ENCODE results near the gene CYP2E1. TPM values are rescaled to one million over a fixed set of nuclear protein-coding genes. Genes with fewer than 3 reads are reported as not detected.
"Not testable (repeated sequence)": the region's sequence is repeated elsewhere in the genome, so short reads cannot be mapped to it uniquely, and the experiment has no call there.

CYP2E1 gene
- total RNA-seq, 1 experiment from 2014 or later = 0.13 TPM

DNA sequence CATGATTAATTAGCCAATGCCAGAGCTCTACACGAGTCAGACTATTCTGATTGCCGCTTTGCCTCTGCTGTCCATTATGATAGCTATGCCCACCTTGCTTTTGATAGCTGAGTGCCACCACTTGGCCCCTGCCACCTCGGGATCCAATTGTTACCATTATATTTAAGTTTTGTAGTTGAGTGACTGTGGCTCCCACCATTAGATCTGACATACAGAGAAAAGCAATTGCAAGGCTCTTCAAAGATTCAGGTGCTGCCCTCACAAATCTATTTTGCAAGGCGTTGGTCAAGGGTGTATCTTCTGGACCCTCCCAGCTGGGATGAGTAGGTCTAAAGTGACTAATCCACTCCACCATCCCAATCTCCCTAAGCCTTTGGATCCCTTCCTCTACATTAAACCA, 26.3 kb upstream of the CYP2E1 start:
- H3K9ac ChIP-seq (ENCODE audit: extremely low read depth, insufficient read length, low read length); H3K27me3 ChIP-seq (ENCODE audit: insufficient read depth, low read length); H4K91ac ChIP-seq (ENCODE audit: insufficient read length, low read depth, low read length); H3K56ac ChIP-seq (ENCODE audit: insufficient read length, low read depth, low read length); H3K4me2 ChIP-seq (ENCODE audit: insufficient read depth, insufficient read length, low read length); H4K5ac ChIP-seq (ENCODE audit: insufficient read length, low read depth, low read length); H2AFZ ChIP-seq (ENCODE audit: low read length); H3K4me1 ChIP-seq (ENCODE audit: insufficient read depth, low read length); H4K20me1 ChIP-seq (ENCODE audit: control insufficient read depth, insufficient read depth, insufficient read length); H2BK5ac ChIP-seq (ENCODE audit: insufficient read length, low read length); H3K79me2 ChIP-seq (ENCODE audit: insufficient read depth, low read length); H3K4me3 Mint-ChIP-seq; H2BK12ac ChIP-seq (ENCODE audit: insufficient read length, low read depth, low read length); H3K27me3 Mint-ChIP-seq (ENCODE audit: low read depth); H3T11ph ChIP-seq (ENCODE audit: low read length); H2BK15ac ChIP-seq (ENCODE audit: low read depth, low read length); H3K18ac ChIP-seq (ENCODE audit: insufficient read length, low read depth, low read length); H3K27ac ChIP-seq (ENCODE audit: insufficient read length, low read depth, low read length); H3K27ac Mint-ChIP-seq; DNase-seq; H3K14ac ChIP-seq (ENCODE audit: insufficient read depth, low read length); H2BK20ac ChIP-seq (ENCODE audit: low read depth, low read length, poor library complexity, severe bottlenecking); H3K23ac ChIP-seq (ENCODE audit: insufficient read length, low read depth, low read length); H3K4ac ChIP-seq (ENCODE audit: low read depth, low read length); H3K79me1 ChIP-seq (ENCODE audit: insufficient read depth, low read depth, low read length, poor library complexity, severe bottlenecking); H2AK5ac ChIP-seq (ENCODE audit: insufficient read length, low read length); H4K8ac ChIP-seq (replicated peaks; ENCODE audit: insufficient read length, low read depth, low read length); H2BK120ac ChIP-seq (ENCODE audit: low read depth, low read length, poor library complexity, severe bottlenecking); H3K4me1 Mint-ChIP-seq; H3K23me2 ChIP-seq (ENCODE audit: insufficient read length, low read depth, low read length, poor library complexity, severe bottlenecking): not testable (repeated sequence)
- peaks cover 51% of the 10 kb centered on the region for H3K9me3 ChIP-seq (ENCODE audit: control insufficient read depth, low read depth, low read length)
- WGBS (ENCODE audit: extremely low coverage, insufficient read length, low lambda C conversion rate) = no CpG with 5 or more reads among the region's 4 CpGs
- H3K36me3 Mint-ChIP-seq (ENCODE audit: insufficient read depth in 1 of 3, low read depth in 3 of 3) = peaks cover 0 to 28% (median 2%) of the 10 kb centered on the region in 3 experiments; a peak in 4 of 7 replicates
- peaks cover 67 to 68% of the 10 kb centered on the region in 2 experiments for H3K9me3 Mint-ChIP-seq
